K562 (cell line): ENCODE data around the gene ESPL1. TPM values are rescaled to one million over a fixed set of nuclear protein-coding genes. Genes with fewer than 3 reads are reported as not detected.
A peak's percentile ranks its signal among the peaks of the same experiment; 100 is the strongest.

ENCODE experiments used
- CBX1 ChIP-seq: sonication (generic); IDR thresholded peaks from 2 replicates; pipeline ENCODE4 v1.6.1; 2016; ENCODE audit warnings: antibody characterized with exemption, low read depth, mild to moderate bottlenecking
- MYNN ChIP-seq, 2 experiments: sonication (generic); formaldehyde crosslinking in 1 of 2; IDR thresholded peaks; 2 replicates each; pipeline versions ENCODE4 v1.5.0 to v1.6.1; 2016 to 2020; ENCODE audit warnings: antibody characterized with exemption in 1 of 2, missing genetic modification reagents in 1 of 2
- NONO ChIP-seq, 2 experiments: fragments of 200-400 bp in 1 of 2; fragments of 450-650 bp in 1 of 2; formaldehyde crosslinking in 1 of 2; IDR thresholded peaks; 2 replicates each; pipeline ENCODE4 v1.6.1; 2017; ENCODE audit warnings: low read depth in 2 of 2, mild to moderate bottlenecking in 2 of 2, moderate library complexity in 2 of 2, low read length in 1 of 2
- ZNF586 ChIP-seq: fragments of 450-650 bp; formaldehyde crosslinking; conservative IDR thresholded peaks from 2 replicates; pipeline ENCODE4 v1.4.0; 2020; ENCODE audit warnings: mild to moderate bottlenecking, moderate library complexity
- ZNF76 ChIP-seq: fragments of 250-450 bp; sonication (Bioruptor Pico); IDR thresholded peaks from 2 replicates; pipeline ENCODE4 v1.4.0; 2020; ENCODE audit warnings: mild to moderate bottlenecking, moderate library complexity, borderline replicate concordance
- polyA plus RNA-seq, 8 experiments: library from polyadenylated mRNA; depleted of rRNA in 4 of 8; stranded (reverse) in 5 of 8; unstranded in 3 of 8; fragments of >200 nt; fragmentation: Nextera tagmentation in 2 of 8; fragmentation: Illumina TruSeq in 1 of 8; extraction: Ambion mirVana in 2 of 8; extraction: Trizol in 1 of 8; gene quantifications; 2 replicates each; pipeline versions ENCODE4 v1.2.1 to v1.2.3, GENCODE V29; 2011 to 2014; ENCODE audit warnings: inconsistent platforms in 1 of 8, missing spikeins in 1 of 8
- total RNA-seq, 7 experiments: library from RNA; depleted of rRNA in 6 of 7; stranded (reverse); fragments of >200 nt in 6 of 7; fragmentation: Illumina TruSeq in 2 of 7; extraction: Trizol in 2 of 7; gene quantifications; 2 replicates each; pipeline versions ENCODE4 v1.2.1 to v1.2.3, GENCODE V29; 2011 to 2021; ENCODE audit warnings: low replicate concordance in 1 of 7
- TF ChIP-seq, protein P1 (sequence below): fragments of 450-650 bp; IDR thresholded peaks from 2 replicates; pipeline ENCODE4 v1.6.1; 2016; ENCODE audit warnings: mild to moderate bottlenecking, moderate library complexity

ESPL1 gene
- total and polyA plus RNA-seq, 9 of the 15 experiments (the other 6 are each of a cell fraction or from before 2014, with no cell fraction given): 1.2 to 55.0 (median 18.7) TPM

DNA sequence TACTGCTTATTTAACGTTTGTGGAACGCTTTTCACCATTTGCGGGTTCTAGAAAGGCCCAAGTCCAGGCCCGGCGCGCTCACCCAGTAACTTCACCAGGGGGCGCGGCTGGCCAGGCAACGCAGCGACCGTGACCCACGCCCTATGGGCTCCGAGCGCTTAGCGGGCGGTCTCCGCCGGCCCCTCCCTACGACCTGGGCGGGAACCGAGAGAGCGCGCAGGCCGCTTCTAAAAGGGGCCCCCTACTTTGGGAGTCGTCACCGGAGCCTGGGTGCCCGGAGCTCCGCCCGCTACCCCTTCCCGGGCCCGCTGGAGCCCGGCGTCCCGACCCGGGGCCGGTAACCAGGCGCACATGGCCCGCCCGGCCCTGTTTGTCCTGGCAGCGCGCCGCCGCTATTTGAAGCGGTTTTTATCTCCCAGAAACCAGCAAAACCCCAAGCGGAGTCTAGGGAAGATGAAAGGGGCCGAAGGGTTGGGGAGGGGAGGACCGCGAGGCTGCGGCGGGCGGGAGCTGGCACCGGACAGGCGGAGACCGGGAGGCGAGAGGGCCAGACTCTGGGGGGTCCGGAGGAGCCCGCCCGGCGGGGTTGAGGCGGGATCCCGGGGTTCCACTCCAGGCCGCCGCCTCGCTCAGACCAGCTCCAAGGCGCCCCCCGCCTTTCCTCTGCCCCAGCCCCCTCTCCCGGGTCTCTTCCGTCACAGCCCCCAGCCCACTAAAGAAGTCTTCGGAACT lies 56.8 kb downstream of the ESPL1 start (continued):
- TF ChIP-seq, protein P1, sequence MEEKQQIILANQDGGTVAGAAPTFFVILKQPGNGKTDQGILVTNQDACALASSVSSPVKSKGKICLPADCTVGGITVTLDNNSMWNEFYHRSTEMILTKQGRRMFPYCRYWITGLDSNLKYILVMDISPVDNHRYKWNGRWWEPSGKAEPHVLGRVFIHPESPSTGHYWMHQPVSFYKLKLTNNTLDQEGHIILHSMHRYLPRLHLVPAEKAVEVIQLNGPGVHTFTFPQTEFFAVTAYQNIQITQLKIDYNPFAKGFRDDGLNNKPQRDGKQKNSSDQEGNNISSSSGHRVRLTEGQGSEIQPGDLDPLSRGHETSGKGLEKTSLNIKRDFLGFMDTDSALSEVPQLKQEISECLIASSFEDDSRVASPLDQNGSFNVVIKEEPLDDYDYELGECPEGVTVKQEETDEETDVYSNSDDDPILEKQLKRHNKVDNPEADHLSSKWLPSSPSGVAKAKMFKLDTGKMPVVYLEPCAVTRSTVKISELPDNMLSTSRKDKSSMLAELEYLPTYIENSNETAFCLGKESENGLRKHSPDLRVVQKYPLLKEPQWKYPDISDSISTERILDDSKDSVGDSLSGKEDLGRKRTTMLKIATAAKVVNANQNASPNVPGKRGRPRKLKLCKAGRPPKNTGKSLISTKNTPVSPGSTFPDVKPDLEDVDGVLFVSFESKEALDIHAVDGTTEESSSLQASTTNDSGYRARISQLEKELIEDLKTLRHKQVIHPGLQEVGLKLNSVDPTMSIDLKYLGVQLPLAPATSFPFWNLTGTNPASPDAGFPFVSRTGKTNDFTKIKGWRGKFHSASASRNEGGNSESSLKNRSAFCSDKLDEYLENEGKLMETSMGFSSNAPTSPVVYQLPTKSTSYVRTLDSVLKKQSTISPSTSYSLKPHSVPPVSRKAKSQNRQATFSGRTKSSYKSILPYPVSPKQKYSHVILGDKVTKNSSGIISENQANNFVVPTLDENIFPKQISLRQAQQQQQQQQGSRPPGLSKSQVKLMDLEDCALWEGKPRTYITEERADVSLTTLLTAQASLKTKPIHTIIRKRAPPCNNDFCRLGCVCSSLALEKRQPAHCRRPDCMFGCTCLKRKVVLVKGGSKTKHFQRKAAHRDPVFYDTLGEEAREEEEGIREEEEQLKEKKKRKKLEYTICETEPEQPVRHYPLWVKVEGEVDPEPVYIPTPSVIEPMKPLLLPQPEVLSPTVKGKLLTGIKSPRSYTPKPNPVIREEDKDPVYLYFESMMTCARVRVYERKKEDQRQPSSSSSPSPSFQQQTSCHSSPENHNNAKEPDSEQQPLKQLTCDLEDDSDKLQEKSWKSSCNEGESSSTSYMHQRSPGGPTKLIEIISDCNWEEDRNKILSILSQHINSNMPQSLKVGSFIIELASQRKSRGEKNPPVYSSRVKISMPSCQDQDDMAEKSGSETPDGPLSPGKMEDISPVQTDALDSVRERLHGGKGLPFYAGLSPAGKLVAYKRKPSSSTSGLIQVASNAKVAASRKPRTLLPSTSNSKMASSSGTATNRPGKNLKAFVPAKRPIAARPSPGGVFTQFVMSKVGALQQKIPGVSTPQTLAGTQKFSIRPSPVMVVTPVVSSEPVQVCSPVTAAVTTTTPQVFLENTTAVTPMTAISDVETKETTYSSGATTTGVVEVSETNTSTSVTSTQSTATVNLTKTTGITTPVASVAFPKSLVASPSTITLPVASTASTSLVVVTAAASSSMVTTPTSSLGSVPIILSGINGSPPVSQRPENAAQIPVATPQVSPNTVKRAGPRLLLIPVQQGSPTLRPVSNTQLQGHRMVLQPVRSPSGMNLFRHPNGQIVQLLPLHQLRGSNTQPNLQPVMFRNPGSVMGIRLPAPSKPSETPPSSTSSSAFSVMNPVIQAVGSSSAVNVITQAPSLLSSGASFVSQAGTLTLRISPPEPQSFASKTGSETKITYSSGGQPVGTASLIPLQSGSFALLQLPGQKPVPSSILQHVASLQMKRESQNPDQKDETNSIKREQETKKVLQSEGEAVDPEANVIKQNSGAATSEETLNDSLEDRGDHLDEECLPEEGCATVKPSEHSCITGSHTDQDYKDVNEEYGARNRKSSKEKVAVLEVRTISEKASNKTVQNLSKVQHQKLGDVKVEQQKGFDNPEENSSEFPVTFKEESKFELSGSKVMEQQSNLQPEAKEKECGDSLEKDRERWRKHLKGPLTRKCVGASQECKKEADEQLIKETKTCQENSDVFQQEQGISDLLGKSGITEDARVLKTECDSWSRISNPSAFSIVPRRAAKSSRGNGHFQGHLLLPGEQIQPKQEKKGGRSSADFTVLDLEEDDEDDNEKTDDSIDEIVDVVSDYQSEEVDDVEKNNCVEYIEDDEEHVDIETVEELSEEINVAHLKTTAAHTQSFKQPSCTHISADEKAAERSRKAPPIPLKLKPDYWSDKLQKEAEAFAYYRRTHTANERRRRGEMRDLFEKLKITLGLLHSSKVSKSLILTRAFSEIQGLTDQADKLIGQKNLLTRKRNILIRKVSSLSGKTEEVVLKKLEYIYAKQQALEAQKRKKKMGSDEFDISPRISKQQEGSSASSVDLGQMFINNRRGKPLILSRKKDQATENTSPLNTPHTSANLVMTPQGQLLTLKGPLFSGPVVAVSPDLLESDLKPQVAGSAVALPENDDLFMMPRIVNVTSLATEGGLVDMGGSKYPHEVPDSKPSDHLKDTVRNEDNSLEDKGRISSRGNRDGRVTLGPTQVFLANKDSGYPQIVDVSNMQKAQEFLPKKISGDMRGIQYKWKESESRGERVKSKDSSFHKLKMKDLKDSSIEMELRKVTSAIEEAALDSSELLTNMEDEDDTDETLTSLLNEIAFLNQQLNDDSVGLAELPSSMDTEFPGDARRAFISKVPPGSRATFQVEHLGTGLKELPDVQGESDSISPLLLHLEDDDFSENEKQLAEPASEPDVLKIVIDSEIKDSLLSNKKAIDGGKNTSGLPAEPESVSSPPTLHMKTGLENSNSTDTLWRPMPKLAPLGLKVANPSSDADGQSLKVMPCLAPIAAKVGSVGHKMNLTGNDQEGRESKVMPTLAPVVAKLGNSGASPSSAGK: peak; percentile 89
- TF ChIP-seq ZNF76 (0 out of 2 replicates have a peak, but pooled peaks have one; percentile 35), MYNN (IDR thresholded peaks at IDR 0.05) (peak; percentile 9; the same call in 1 of the 2 replicates), MYNN (CRISPR knock-in tag; IDR thresholded peaks at IDR 0.05) (no peak), ZNF586 (no peak), NONO (IDR thresholded peaks at IDR 0.05; ENCODE audit: low read depth in 2 of 2, low read length in 1 of 2) (peak; percentile 64 to 85; a peak in 3 of 4 replicates), CBX1 (peak; percentile 31; the same call in 1 of the 2 replicates)
